HepG2 (cell line): Measurements from ENCODE around the gene CMIP. TPM values are rescaled to one million over a fixed set of nuclear protein-coding genes. Genes with fewer than 3 reads are reported as not detected.

ENCODE experiments used
- ATAC-seq: fragments of 200-7000 bp; cut with Tn5 transposase; 3 replicates; pipeline ENCODE4 v1.9.1; 2020; ENCODE audit warnings: mild to moderate bottlenecking, moderate library complexity
- BruUV-seq: library from RNA; stranded (reverse); fragments of 400-500 nt; replicated peaks from 2 replicates; lab custom pipeline; 2021; lab: Mats Ljungman, UMichigan
- CTCF ChIA-PET: fragments of 300-600 bp; formaldehyde crosslinking; extraction: SDS; loops from one replicate; lab custom pipeline; 2021; ENCODE audit warnings: low total read pairs, inconsistent platforms, low intra/inter-chr PET ratio; lab: Yijun Ruan, JAX
- POLR2A ChIA-PET: fragments of 350-600 bp; sonication (Branson Sonifier 250); formaldehyde crosslinking; loops from one replicate; lab custom pipeline; 2020; ENCODE audit warnings: antibody characterized with exemption, inconsistent platforms; lab: Yijun Ruan, JAX
- DNase-seq: peaks from one replicate; pipeline ENCODE4 v3.0.0-alpha.2; 2015; ENCODE audit warnings: low spot score
- FAIRE-seq: peaks from 3 replicates; lab custom pipeline; 2011; peaks lifted over from hg19 to GRCh38; lab: Jason Lieb, UNC
- H2AFZ ChIP-seq: one replicate; pipeline ENCODE4 v1.6.1; 2011; ENCODE audit warnings: low read length, inconsistent platforms
- H3K27ac ChIP-seq: fragments of 300-600 bp; 3 replicates; pipeline ENCODE4 v1.8.0; 2011; ENCODE audit warnings: mixed run types, mild to moderate bottlenecking, mixed read lengths, low read length, inconsistent platforms; ENCODE audit not compliant: insufficient read depth; ENCODE audit errors: extremely low read length
- H3K27me3 ChIP-seq, 2 experiments: fragments of 200-600 bp in 1 of 2; 2 replicates in 1 of 2; 3 replicates in 1 of 2; pipeline versions ENCODE4 v1.6.0 to v1.8.0; 2011; ENCODE audit warnings: low read length in 2 of 2, mild to moderate bottlenecking in 2 of 2, moderate library complexity in 2 of 2, inconsistent platforms in 1 of 2; ENCODE audit not compliant: insufficient read depth in 2 of 2, control insufficient read depth in 1 of 2
- H3K36me3 ChIP-seq, 2 experiments: fragments of 200-600 bp in 1 of 2; replicated peaks in 1 of 2; 2 replicates in 1 of 2; 3 replicates in 1 of 2; pipeline versions ENCODE4 v1.5.1 to v1.8.0; 2011; ENCODE audit warnings: low read length in 2 of 2, inconsistent platforms in 1 of 2; ENCODE audit not compliant: insufficient read depth in 2 of 2, control insufficient read depth in 1 of 2
- H3K4me1 ChIP-seq: 2 replicates; pipeline ENCODE4 v1.5.1; 2012; ENCODE audit warnings: low read length, inconsistent platforms; ENCODE audit not compliant: insufficient read depth
- H3K4me2 ChIP-seq: 2 replicates; pipeline ENCODE4 v1.6.0; 2011; ENCODE audit warnings: low read depth, low read length, inconsistent platforms
- H3K4me3 ChIP-seq, 3 experiments: fragments of 200-600 bp in 1 of 3; sonication (generic), shearing (Covaris generic) in 1 of 3; replicated peaks in 1 of 3; 2 replicates each; pipeline ENCODE4 v1.5.1; 2011 to 2016; ENCODE audit warnings: low read length in 3 of 3, inconsistent platforms in 2 of 3, low read depth in 2 of 3, mild to moderate bottlenecking in 2 of 3, control low read depth in 1 of 3, mixed read lengths in 1 of 3; ENCODE audit not compliant: insufficient read depth in 1 of 3
- H3K79me2 ChIP-seq: one replicate; pipeline ENCODE4 v1.6.1; 2011; ENCODE audit warnings: low read length, inconsistent platforms; ENCODE audit not compliant: insufficient read depth
- H3K9ac ChIP-seq: 2 replicates; pipeline ENCODE4 v1.6.0; 2011; ENCODE audit warnings: mild to moderate bottlenecking, low read depth, low read length, inconsistent platforms; ENCODE audit not compliant: insufficient read depth
- H3K9me3 ChIP-seq: 2 replicates; pipeline ENCODE4 v1.5.1; 2012; ENCODE audit warnings: mild to moderate bottlenecking, low read length
- H4K20me1 ChIP-seq: 2 replicates; pipeline ENCODE4 v1.6.0; 2011; ENCODE audit warnings: inconsistent platforms, mild to moderate bottlenecking, low read length, moderate library complexity; ENCODE audit not compliant: insufficient read depth
- SAP130 ChIP-seq: IDR thresholded peaks from 2 replicates; pipeline ENCODE4 v1.6.1; 2016; ENCODE audit warnings: low read depth
- WGBS: methylation state at CpG from one replicate; pipeline ENCODE4 v1.1.6; 2017; ENCODE audit warnings: low lambda C conversion rate; 5-methylcytosine and 5-hydroxymethylcytosine counted together
- in situ Hi-C: cut with HindIII; loops from 2 replicates; pipeline ENCODE4 v1.10.0; 2017; ENCODE audit warnings: low pct_unique_long_range_greater_than_20kb; ENCODE audit not compliant: extremely low pct_ligation_motif_present
- intact Hi-C: fragments of 100-400 bp; cut with micrococcal nuclease; formaldehyde crosslinking; loops from one replicate; pipeline ENCODE4 v1.10.0; 2022; ENCODE audit not compliant: unreplicated experiment
- polyA plus RNA-seq, 8 experiments: library from polyadenylated mRNA; depleted of rRNA in 3 of 8; stranded (reverse) in 7 of 8; unstranded in 1 of 8; fragments of >200 nt; fragmentation: Illumina TruSeq in 4 of 8; extraction: Trizol in 4 of 8; gene quantifications; 2 replicates each; pipeline versions ENCODE4 v1.2.1 to v1.2.3, GENCODE V29; 2011 to 2016; ENCODE audit warnings: low read depth in 4 of 8, missing spikeins in 1 of 8, mixed read lengths in 1 of 8; ENCODE audit not compliant: insufficient read depth in 1 of 8
- total RNA-seq, 5 experiments: library from RNA; depleted of rRNA; stranded (reverse); fragments of >200 nt; fragmentation: Illumina TruSeq; extraction: Trizol; gene quantifications; 2 replicates each; pipeline ENCODE4 v1.2.3, GENCODE V29; 2016; ENCODE audit warnings: low read depth in 1 of 5
- TF ChIP-seq, protein P1 (sequence below): sonication (generic); formaldehyde crosslinking; IDR thresholded peaks from 2 replicates; pipeline ENCODE4 v1.4.0; 2020; ENCODE audit warnings: missing genetic modification reagents
- TF ChIP-seq, protein P2 (sequence below): IDR thresholded peaks from 2 replicates; pipeline ENCODE4 v1.6.1; 2012; ENCODE audit warnings: inconsistent platforms
- TF ChIP-seq, protein P3 (sequence below): IDR thresholded peaks from 2 replicates; pipeline ENCODE4 v1.6.1; 2012; ENCODE audit warnings: low read depth, low read length, improper control_type of control experiment

The CMIP gene
- total and polyA plus RNA-seq, 2 of the 13 experiments (the other 11 are each of a cell fraction or from before 2014, with no cell fraction given), result 10.9 to 18.1 TPM

DNA sequence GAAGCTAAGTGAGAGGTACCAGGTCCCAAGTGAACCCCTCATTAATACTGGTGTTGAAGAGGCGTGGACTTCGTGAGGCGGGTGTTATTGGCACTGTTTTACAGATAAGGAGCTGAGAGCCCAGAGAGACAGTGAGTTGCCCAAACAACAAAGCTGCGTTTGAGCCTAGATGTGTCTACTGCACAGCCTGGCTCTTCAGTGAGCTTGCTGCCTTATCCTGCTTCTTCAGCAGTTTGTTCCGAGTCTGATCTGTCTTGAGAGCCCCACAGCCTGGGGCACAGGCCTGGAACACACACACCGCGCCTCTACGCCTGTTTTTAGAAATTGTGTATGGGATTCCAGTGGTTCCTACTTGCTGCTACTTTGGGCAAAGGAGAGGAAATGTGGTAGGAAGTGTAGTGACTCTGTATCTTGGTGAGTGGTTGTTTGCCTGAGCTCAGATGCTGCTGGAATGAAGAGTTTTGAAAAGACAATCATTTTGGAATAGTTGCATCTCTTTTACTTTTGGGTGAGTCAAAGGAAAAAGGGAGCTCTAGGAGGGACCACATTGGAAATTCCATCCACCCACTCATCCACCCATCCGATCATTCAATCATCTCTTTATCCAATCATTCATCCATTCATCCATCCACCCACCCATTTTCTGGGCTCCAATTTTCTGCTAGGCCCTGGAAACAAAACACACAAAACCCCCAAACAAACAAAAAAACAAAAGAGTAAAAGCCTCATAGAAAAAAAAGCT is 312.2 kb downstream of the CMIP start:
- ChIA-PET CTCF (no interaction called here), POLR2A (no interaction called here)

More for the DNA sequence above, 312.2 kb downstream of the CMIP start:
- H3K9me3 ChIP-seq, result no peaks in the 10 kb centered on the region
- no TSS peak for BruUV-seq
- no peak overlapping the region for H2AFZ ChIP-seq
- H3K79me2 ChIP-seq, result no peaks in the 10 kb centered on the region
- TF ChIP-seq, protein P1, sequence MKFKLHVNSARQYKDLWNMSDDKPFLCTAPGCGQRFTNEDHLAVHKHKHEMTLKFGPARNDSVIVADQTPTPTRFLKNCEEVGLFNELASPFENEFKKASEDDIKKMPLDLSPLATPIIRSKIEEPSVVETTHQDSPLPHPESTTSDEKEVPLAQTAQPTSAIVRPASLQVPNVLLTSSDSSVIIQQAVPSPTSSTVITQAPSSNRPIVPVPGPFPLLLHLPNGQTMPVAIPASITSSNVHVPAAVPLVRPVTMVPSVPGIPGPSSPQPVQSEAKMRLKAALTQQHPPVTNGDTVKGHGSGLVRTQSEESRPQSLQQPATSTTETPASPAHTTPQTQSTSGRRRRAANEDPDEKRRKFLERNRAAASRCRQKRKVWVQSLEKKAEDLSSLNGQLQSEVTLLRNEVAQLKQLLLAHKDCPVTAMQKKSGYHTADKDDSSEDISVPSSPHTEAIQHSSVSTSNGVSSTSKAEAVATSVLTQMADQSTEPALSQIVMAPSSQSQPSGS (CRISPR knock-in tag), result no peak
- TF ChIP-seq, protein P2, sequence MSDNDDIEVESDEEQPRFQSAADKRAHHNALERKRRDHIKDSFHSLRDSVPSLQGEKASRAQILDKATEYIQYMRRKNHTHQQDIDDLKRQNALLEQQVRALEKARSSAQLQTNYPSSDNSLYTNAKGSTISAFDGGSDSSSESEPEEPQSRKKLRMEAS, result no peak
- TF ChIP-seq, protein P3, sequence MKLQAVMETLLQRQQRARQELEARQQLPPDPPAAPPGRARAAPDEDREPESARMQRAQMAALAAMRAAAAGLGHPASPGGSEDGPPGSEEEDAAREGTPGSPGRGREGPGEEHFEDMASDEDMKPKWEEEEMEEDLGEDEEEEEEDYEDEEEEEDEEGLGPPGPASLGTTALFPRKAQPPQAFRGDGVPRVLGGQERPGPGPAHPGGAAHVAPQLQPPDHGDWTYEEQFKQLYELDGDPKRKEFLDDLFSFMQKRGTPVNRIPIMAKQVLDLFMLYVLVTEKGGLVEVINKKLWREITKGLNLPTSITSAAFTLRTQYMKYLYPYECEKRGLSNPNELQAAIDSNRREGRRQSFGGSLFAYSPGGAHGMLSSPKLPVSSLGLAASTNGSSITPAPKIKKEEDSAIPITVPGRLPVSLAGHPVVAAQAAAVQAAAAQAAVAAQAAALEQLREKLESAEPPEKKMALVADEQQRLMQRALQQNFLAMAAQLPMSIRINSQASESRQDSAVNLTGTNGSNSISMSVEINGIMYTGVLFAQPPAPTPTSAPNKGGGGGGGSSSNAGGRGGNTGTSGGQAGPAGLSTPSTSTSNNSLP, result no peak
- no peak for TF ChIP-seq SAP130
- TF ChIP-seq, all 625 proteins: peak for 0
- DNase-seq (no peak), FAIRE-seq (no peak), ATAC-seq (peak; percentile 44)
- peaks cover 30% of the 10 kb centered on the region for H3K4me1 ChIP-seq
- no peak overlapping the region for H3K27ac ChIP-seq
- in situ Hi-C loops, result no loop called here
- H3K9ac ChIP-seq, result no peak overlapping the region
- 14% methylated on average over 9 of the region's 9 CpGs for WGBS
- H3K27me3 ChIP-seq, result peaks cover 0 to 12% of the 10 kb centered on the region in 2 experiments; a peak in 2 of 5 replicates
- H4K20me1 ChIP-seq, result no peaks in the 10 kb centered on the region
- no peak overlapping the region for H3K4me3 ChIP-seq
- H3K4me2 ChIP-seq, result no peak overlapping the region
- H3K36me3 ChIP-seq, result no peaks in the 10 kb centered on the region
- intact Hi-C loops, result no loop called here
